Spleen (tissue), 7 donors: ENCODE data around the gene PMCH.

ENCODE experiments used
- CTCF ChIP-seq, 11 experiments: fragments of 200-600 bp in 7 of 11; fragments of 450-650 bp in 4 of 11; sonication (generic) in 4 of 11; IDR thresholded peaks in 8 of 11; conservative IDR thresholded peaks in 3 of 11; 1 replicate in 7 of 11; 2 replicates in 4 of 11; pipeline versions ENCODE4 v1.4.0 to v1.8.0; 2016 to 2021; ENCODE audit warnings: antibody characterized with exemption in 11 of 11, inconsistent platforms in 4 of 11, mild to moderate bottlenecking in 1 of 11
- POLR2A ChIP-seq, 3 donors: fragments of 450-650 bp; IDR thresholded peaks; one replicate each; pipeline ENCODE4 v1.5.1; 2017; ENCODE audit warnings: antibody characterized with exemption in 3 of 3, mild to moderate bottlenecking in 1 of 3
- POLR2AphosphoS5 ChIP-seq, 3 donors: sonication (generic); formaldehyde crosslinking; IDR thresholded peaks; one replicate each; pipeline ENCODE4 v1.5.1; 2017; ENCODE audit warnings: antibody characterized with exemption in 3 of 3
- donor health status: DM: no; HTN: no; CAD: no; lungs with moderate emphysema.
- donor health status: DM: no; HTN: no; CAD: no.
- donor health status: DM: no; HTN: no; CAD: no.

GRCh38 chr12:102174761-102175160 is 22.9 kb downstream of the PMCH start:
- TF ChIP-seq POLR2A (IDR thresholded peaks at IDR 0.05) (no peak), CTCF (IDR thresholded peaks at IDR 0.05 in 8 of 11, conservative IDR thresholded peaks at IDR 0.05 in 3 of 11) (no peak), POLR2AphosphoS5 (IDR thresholded peaks at IDR 0.05) (no peak)
